ENCODE measurements around the gene GABBR1.
A peak's percentile ranks its signal among the peaks of the same experiment; 100 is the strongest.

The GABBR1 gene

GRCh38 chr6:29567541-29567940 lies 65.4 kb downstream of the GABBR1 start:
- H3K9ac ChIP-seq (ENCODE audit: low read length), result no peak overlapping the region
- no peak overlapping the region for H3K4me3 ChIP-seq (ENCODE audit: low read length)
- H3K4me1 ChIP-seq (ENCODE audit: control insufficient read depth, insufficient read depth, low read length), result no peaks in the 10 kb centered on the region
- H3K27me3 ChIP-seq (ENCODE audit: control insufficient read depth, insufficient read depth, low read length), result no peaks in the 10 kb centered on the region
- H3K36me3 ChIP-seq (ENCODE audit: control insufficient read depth, insufficient read depth, low read length), result no peaks in the 10 kb centered on the region
- H3K27ac ChIP-seq (ENCODE audit: low read depth, low read length), result no peak overlapping the region

- H3K27ac ChIP-seq (ENCODE audit: low read depth, low read length), result no peak overlapping the region
- no peak overlapping the region for H3K4me3 ChIP-seq (ENCODE audit: low read length)
- no peaks in the 10 kb centered on the region for H3K27me3 ChIP-seq (ENCODE audit: control insufficient read depth, insufficient read depth, low read length)
- no peak overlapping the region for H3K9ac ChIP-seq (ENCODE audit: low read length)
- H3K36me3 ChIP-seq (ENCODE audit: control insufficient read depth, insufficient read depth, low read length), result no peaks in the 10 kb centered on the region
- H3K4me1 ChIP-seq (ENCODE audit: control insufficient read depth, insufficient read depth, low read length), result no peaks in the 10 kb centered on the region
Measured at GRCh38 chr6:29566856-29567255, 66.1 kb downstream of the GABBR1 start.

GRCh38 chr6:29564875-29565274 lies 68.1 kb downstream of the GABBR1 start:
- no peak overlapping the region for H3K4me3 ChIP-seq (ENCODE audit: low read length)
- no peak overlapping the region for H3K9ac ChIP-seq (ENCODE audit: low read length)
- no peaks in the 10 kb centered on the region for H3K27me3 ChIP-seq (ENCODE audit: control insufficient read depth, insufficient read depth, low read length)

GRCh38 chr6:29563435-29563965 lies 69.5 kb downstream of the GABBR1 start:
- no peaks in the 10 kb centered on the region for H3K27me3 ChIP-seq (ENCODE audit: control insufficient read depth, insufficient read depth, low read length)

More at GRCh38 chr6:29564875-29565274, 68.1 kb downstream of the GABBR1 start:
- Histone ChIP-seq H3K36me3 (ENCODE audit: control insufficient read depth, insufficient read depth, low read length) (no peaks in the 10 kb centered on the region), H3K27ac (ENCODE audit: low read depth, low read length) (no peak overlapping the region), H3K4me1 (ENCODE audit: control insufficient read depth, insufficient read depth, low read length) (no peaks in the 10 kb centered on the region)

GRCh38 chr6:29561606-29562181 lies 71.3 kb downstream of the GABBR1 start:
- H3K36me3 ChIP-seq (ENCODE audit: control insufficient read depth, insufficient read depth, low read length), result no peaks in the 10 kb centered on the region

More at GRCh38 chr6:29563435-29563965, 69.5 kb downstream of the GABBR1 start:
- Histone ChIP-seq H3K9ac (ENCODE audit: low read length) (no peak overlapping the region), H3K36me3 (ENCODE audit: control insufficient read depth, insufficient read depth, low read length) (no peaks in the 10 kb centered on the region), H3K27ac (ENCODE audit: low read depth, low read length) (no peak overlapping the region), H3K4me1 (ENCODE audit: control insufficient read depth, insufficient read depth, low read length) (no peaks in the 10 kb centered on the region), H3K4me3 (ENCODE audit: low read length) (no peak overlapping the region)

GRCh38 chr6:29561091-29561490 lies 71.9 kb downstream of the GABBR1 start:
- H3K27me3 ChIP-seq (ENCODE audit: control insufficient read depth, insufficient read depth, low read length), result peaks cover 2% of the 10 kb centered on the region

More at GRCh38 chr6:29561606-29562181, 71.3 kb downstream of the GABBR1 start:
- Histone ChIP-seq H3K27ac (ENCODE audit: low read depth, low read length) (no peak overlapping the region), H3K4me3 (ENCODE audit: low read length) (no peak overlapping the region), H3K27me3 (ENCODE audit: control insufficient read depth, insufficient read depth, low read length) (no peaks in the 10 kb centered on the region), H3K4me1 (ENCODE audit: control insufficient read depth, insufficient read depth, low read length) (no peaks in the 10 kb centered on the region), H3K9ac (ENCODE audit: low read length) (no peak overlapping the region)

GRCh38 chr6:29559524-29560287 lies 73.3 kb downstream of the GABBR1 start, which contains the start of gene UBD:
TSS of gene UBD (minus strand) at chr6:29559732. CDS start at chr6:29559701, 31 bp downstream.
- Histone ChIP-seq H3K4me3 (ENCODE audit: low read length) (no peak within 1 kb of the TSS), H3K27ac (ENCODE audit: low read depth, low read length) (no peak within 1 kb of the TSS), H3K27me3 (ENCODE audit: control insufficient read depth, insufficient read depth, low read length) (peaks cover 6% of the 10 kb centered on the region), H3K4me1 (ENCODE audit: control insufficient read depth, insufficient read depth, low read length) (no peaks in the 10 kb centered on the region), H3K9ac (ENCODE audit: low read length) (no peak within 1 kb of the TSS), H3K36me3 (ENCODE audit: control insufficient read depth, insufficient read depth, low read length) (no peaks in the 10 kb centered on the region)

More at GRCh38 chr6:29561091-29561490, 71.9 kb downstream of the GABBR1 start:
- H3K27ac ChIP-seq (ENCODE audit: low read depth, low read length), result no peak overlapping the region
- no peaks in the 10 kb centered on the region for H3K4me1 ChIP-seq (ENCODE audit: control insufficient read depth, insufficient read depth, low read length)
- H3K36me3 ChIP-seq (ENCODE audit: control insufficient read depth, insufficient read depth, low read length), result no peaks in the 10 kb centered on the region
- no peak overlapping the region for H3K9ac ChIP-seq (ENCODE audit: low read length)
- no peak overlapping the region for H3K4me3 ChIP-seq (ENCODE audit: low read length)

- Histone ChIP-seq H3K9ac (ENCODE audit: low read length) (no peak overlapping the region), H3K27me3 (ENCODE audit: control insufficient read depth, insufficient read depth, low read length) (peaks cover 9% of the 10 kb centered on the region), H3K4me3 (ENCODE audit: low read length) (no peak overlapping the region), H3K27ac (ENCODE audit: low read depth, low read length) (no peak overlapping the region), H3K36me3 (ENCODE audit: control insufficient read depth, insufficient read depth, low read length) (no peaks in the 10 kb centered on the region), H3K4me1 (ENCODE audit: control insufficient read depth, insufficient read depth, low read length) (no peaks in the 10 kb centered on the region)
Measured at GRCh38 chr6:29558439-29559079, 74.4 kb downstream of the GABBR1 start.

- Histone ChIP-seq H3K9ac (ENCODE audit: low read length) (no peak overlapping the region), H3K4me1 (ENCODE audit: control insufficient read depth, insufficient read depth, low read length) (no peaks in the 10 kb centered on the region), H3K4me3 (ENCODE audit: low read length) (no peak overlapping the region), H3K27ac (ENCODE audit: low read depth, low read length) (no peak overlapping the region), H3K27me3 (ENCODE audit: control insufficient read depth, insufficient read depth, low read length) (peaks cover 9% of the 10 kb centered on the region), H3K36me3 (ENCODE audit: control insufficient read depth, insufficient read depth, low read length) (no peaks in the 10 kb centered on the region)
Measured at GRCh38 chr6:29557320-29557719, 75.7 kb downstream of the GABBR1 start.

GRCh38 chr6:29554764-29555163 lies 78.2 kb downstream of the GABBR1 start:
- Histone ChIP-seq H3K9ac (ENCODE audit: low read length) (no peak overlapping the region), H3K4me1 (ENCODE audit: control insufficient read depth, insufficient read depth, low read length) (no peaks in the 10 kb centered on the region), H3K4me3 (ENCODE audit: low read length) (no peak overlapping the region), H3K36me3 (ENCODE audit: control insufficient read depth, insufficient read depth, low read length) (no peaks in the 10 kb centered on the region), H3K27me3 (ENCODE audit: control insufficient read depth, insufficient read depth, low read length) (peaks cover 9% of the 10 kb centered on the region), H3K27ac (ENCODE audit: low read depth, low read length) (no peak overlapping the region)

GRCh38 chr6:29553268-29554057 lies 79.5 kb downstream of the GABBR1 start:
- Histone ChIP-seq H3K36me3 (ENCODE audit: control insufficient read depth, insufficient read depth, low read length) (no peaks in the 10 kb centered on the region), H3K9ac (ENCODE audit: low read length) (no peak overlapping the region), H3K4me3 (ENCODE audit: low read length) (peak overlapping the region; percentile 62), H3K27me3 (ENCODE audit: control insufficient read depth, insufficient read depth, low read length) (peaks cover 9% of the 10 kb centered on the region), H3K4me1 (ENCODE audit: control insufficient read depth, insufficient read depth, low read length) (no peaks in the 10 kb centered on the region), H3K27ac (ENCODE audit: low read depth, low read length) (no peak overlapping the region)
